Smooth muscle cell of the brain vasculature (primary cell): ENCODE results near the gene KCNQ1.

ENCODE experiments used
- DNase-seq: peaks from one replicate; pipeline ENCODE4 v3.0.0-alpha.2; 2012; ENCODE audit warnings: low read depth, low spot score

KCNQ1 gene

GRCh38 chr11:2819316-2819715, 374.5 kb downstream of the KCNQ1 start:
- DNase-seq, result no peak

- DNase-seq, result no peak
Observed at GRCh38 chr11:2820976-2821375, 376.2 kb downstream of the KCNQ1 start.

GRCh38 chr11:2821891-2822290, 377.1 kb downstream of the KCNQ1 start:
- no peak for DNase-seq

GRCh38 chr11:2824851-2825250, 380.0 kb downstream of the KCNQ1 start:
- no peak for DNase-seq

GRCh38 chr11:2825261-2825888, 380.6 kb downstream of the KCNQ1 start:
- DNase-seq, result no peak

- peak; percentile 87 for DNase-seq
Observed at GRCh38 chr11:2825889-2826678, 381.3 kb downstream of the KCNQ1 start.

- DNase-seq, result no peak
Observed at GRCh38 chr11:2826679-2827056, 381.9 kb downstream of the KCNQ1 start.

GRCh38 chr11:2827256-2827655, 382.4 kb downstream of the KCNQ1 start:
- no peak for DNase-seq

GRCh38 chr11:2827792-2828191, 383.0 kb downstream of the KCNQ1 start:
- no peak for DNase-seq

GRCh38 chr11:2828585-2829330, 383.9 kb downstream of the KCNQ1 start:
- no peak for DNase-seq

- DNase-seq, result no peak
Observed at GRCh38 chr11:2830030-2830812, 385.4 kb downstream of the KCNQ1 start.

GRCh38 chr11:2830886-2831285, 386.1 kb downstream of the KCNQ1 start:
- no peak for DNase-seq

GRCh38 chr11:2831781-2832532, 387.1 kb downstream of the KCNQ1 start:
- DNase-seq, result no peak

- no peak for DNase-seq
Observed at GRCh38 chr11:2832533-2833020, 387.8 kb downstream of the KCNQ1 start.

GRCh38 chr11:2833051-2833715, 388.4 kb downstream of the KCNQ1 start:
- no peak for DNase-seq

GRCh38 chr11:2833716-2834502, 389.1 kb downstream of the KCNQ1 start:
- DNase-seq, result no peak

GRCh38 chr11:2834503-2835273, 389.9 kb downstream of the KCNQ1 start:
- DNase-seq, result no peak

GRCh38 chr11:2835296-2835695, 390.5 kb downstream of the KCNQ1 start:
- no peak for DNase-seq

GRCh38 chr11:2835751-2836150, 390.9 kb downstream of the KCNQ1 start:
- DNase-seq, result no peak
